Retinal pigment epithelial cell (primary cell): Measurements from ENCODE around the gene PDZD2.

Source experiments
- DNase-seq: peaks from one replicate; pipeline ENCODE4 v3.0.0-alpha.2; 2010; ENCODE audit warnings: low read depth
- H3K4me3 ChIP-seq: 2 replicates; pipeline ENCODE4 v1.5.1; 2011; ENCODE audit warnings: mild to moderate bottlenecking, low read length, control low read depth, moderate library complexity
- CTCF ChIP-seq: conservative IDR thresholded peaks from 2 replicates; pipeline ENCODE4 v1.5.1; 2011; ENCODE audit warnings: low read depth, low read length, control low read depth, inconsistent platforms

Gene PDZD2

GRCh38 chr5:31898036-31898632, 259.2 kb downstream of the PDZD2 start:
- TF ChIP-seq CTCF = no peak
- no peak overlapping the region for H3K4me3 ChIP-seq
- DNase-seq = no peak

GRCh38 chr5:31900296-31900865, 261.4 kb downstream of the PDZD2 start:
- H3K4me3 ChIP-seq = no peak overlapping the region
- DNase-seq = no peak
- no peak for TF ChIP-seq CTCF

- no peak overlapping the region for H3K4me3 ChIP-seq
- no peak for TF ChIP-seq CTCF
- no peak for DNase-seq
Observed at GRCh38 chr5:31901807-31902530, 263.0 kb downstream of the PDZD2 start.

GRCh38 chr5:31908396-31908795, 269.5 kb downstream of the PDZD2 start:
- no peak for DNase-seq
- H3K4me3 ChIP-seq = no peak overlapping the region
- TF ChIP-seq CTCF = no peak

GRCh38 chr5:31909073-31909472, 270.1 kb downstream of the PDZD2 start:
- DNase-seq = no peak
- TF ChIP-seq CTCF = no peak
- no peak overlapping the region for H3K4me3 ChIP-seq

- H3K4me3 ChIP-seq = no peak overlapping the region
- TF ChIP-seq CTCF = no peak
- no peak for DNase-seq
Observed at GRCh38 chr5:31911291-31912265, 272.6 kb downstream of the PDZD2 start.
